IMR-90 (cell line): Measurements from ENCODE around the gene CTDP1.

Experiments used
- CTCF ChIP-seq: conservative IDR thresholded peaks from 2 replicates; pipeline ENCODE4 v1.5.1; 2012; ENCODE audit warnings: mild to moderate bottlenecking, low read depth, low read length, improper control_type of control experiment
- POLR2A ChIP-seq: IDR thresholded peaks from 2 replicates; pipeline ENCODE4 v1.6.1; 2012; ENCODE audit warnings: mild to moderate bottlenecking, low read depth, low read length

- TF ChIP-seq CTCF (no peak), POLR2A (no peak)
Observed at GRCh38 chr18:79769698-79770500, 90.3 kb downstream of the CTDP1 start.
